ENCODE data around the gene CARD9. TPM values are rescaled to one million over a fixed set of nuclear protein-coding genes. Genes with fewer than 3 reads are reported as not detected.

Gene CARD9
- total RNA-seq, 4 donors from 2014 or later, result 0.57 to 1.1 (median 1.0) TPM

DNA sequence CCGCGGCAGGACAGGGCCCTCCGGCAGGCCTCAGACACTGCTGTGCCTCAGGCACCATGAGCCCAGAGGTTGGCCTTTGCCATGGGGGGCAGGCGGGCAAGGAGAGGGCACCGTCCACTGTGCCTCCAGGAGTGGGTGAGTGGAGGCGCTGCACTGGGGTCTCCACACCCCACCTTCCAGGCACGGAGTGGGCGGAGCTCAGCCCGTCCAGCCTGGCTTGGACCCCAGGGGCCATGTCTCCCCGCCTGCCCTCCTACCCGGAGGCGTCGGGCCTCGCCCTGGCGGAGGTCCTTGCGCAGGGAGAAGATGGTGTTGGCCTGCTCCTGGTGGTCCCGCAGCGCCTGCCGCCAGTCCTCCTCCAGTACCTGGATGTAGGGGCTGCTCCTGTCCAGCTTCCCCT, 3.4 kb downstream of the CARD9 start:
- no peaks in the 10 kb centered on the region for H3K9me3 ChIP-seq
- peaks cover 0 to 7% (median 0%) of the 10 kb centered on the region in 4 donors for H3K27me3 ChIP-seq
- TF ChIP-seq POLR2A (IDR thresholded peaks at IDR 0.05), result no peak
- TF ChIP-seq, protein P1, sequence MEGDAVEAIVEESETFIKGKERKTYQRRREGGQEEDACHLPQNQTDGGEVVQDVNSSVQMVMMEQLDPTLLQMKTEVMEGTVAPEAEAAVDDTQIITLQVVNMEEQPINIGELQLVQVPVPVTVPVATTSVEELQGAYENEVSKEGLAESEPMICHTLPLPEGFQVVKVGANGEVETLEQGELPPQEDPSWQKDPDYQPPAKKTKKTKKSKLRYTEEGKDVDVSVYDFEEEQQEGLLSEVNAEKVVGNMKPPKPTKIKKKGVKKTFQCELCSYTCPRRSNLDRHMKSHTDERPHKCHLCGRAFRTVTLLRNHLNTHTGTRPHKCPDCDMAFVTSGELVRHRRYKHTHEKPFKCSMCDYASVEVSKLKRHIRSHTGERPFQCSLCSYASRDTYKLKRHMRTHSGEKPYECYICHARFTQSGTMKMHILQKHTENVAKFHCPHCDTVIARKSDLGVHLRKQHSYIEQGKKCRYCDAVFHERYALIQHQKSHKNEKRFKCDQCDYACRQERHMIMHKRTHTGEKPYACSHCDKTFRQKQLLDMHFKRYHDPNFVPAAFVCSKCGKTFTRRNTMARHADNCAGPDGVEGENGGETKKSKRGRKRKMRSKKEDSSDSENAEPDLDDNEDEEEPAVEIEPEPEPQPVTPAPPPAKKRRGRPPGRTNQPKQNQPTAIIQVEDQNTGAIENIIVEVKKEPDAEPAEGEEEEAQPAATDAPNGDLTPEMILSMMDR (IDR thresholded peaks at IDR 0.05), result no peak
- WGBS, 2 donors, result no CpG with 5 or more reads among the region's 19 CpGs
- H3K4me1 ChIP-seq, result peaks cover 0 to 33% (median 7%) of the 10 kb centered on the region in 3 donors
- no peak overlapping the region for H3K27ac ChIP-seq
- no peak for DNase-seq
- intact Hi-C loops (cut with DNase I), result no loop called here
- H3K36me3 ChIP-seq, result no peaks in the 10 kb centered on the region
- no peak overlapping the region for H3K4me3 ChIP-seq

DNA sequence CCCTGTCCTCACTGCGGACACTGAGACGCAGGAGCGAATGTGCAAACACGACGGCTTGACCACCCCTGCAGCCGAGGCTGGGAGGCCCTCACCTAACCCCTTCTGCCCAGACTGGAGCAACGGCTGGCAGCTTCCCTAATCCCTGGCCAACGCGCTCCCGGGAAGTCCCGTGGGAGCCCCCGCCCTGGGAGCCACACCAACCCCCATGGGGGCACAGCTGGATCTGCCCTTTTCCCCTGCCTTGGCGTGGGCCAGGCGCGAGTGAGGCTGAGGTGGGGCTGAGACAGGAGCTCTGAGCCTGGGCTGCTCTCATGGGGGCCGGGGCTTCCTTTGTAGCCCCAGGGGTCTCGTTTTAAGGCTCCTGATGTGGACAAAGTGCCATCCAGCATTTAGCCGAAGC, 5.3 kb downstream of the CARD9 start:
- intact Hi-C loops (cut with DNase I), result no loop called here
- Histone ChIP-seq H3K27me3 (peaks cover 0 to 18% (median 0%) of the 10 kb centered on the region in 4 donors), H3K36me3 (no peaks in the 10 kb centered on the region), H3K27ac (no peak overlapping the region), H3K4me3 (no peak overlapping the region), H3K9me3 (no peaks in the 10 kb centered on the region), H3K4me1 (peaks cover 8 to 37% (median 15%) of the 10 kb centered on the region in 3 donors)
- no peak for TF ChIP-seq POLR2A (IDR thresholded peaks at IDR 0.05)
- TF ChIP-seq, protein P1 (IDR thresholded peaks at IDR 0.05), result no peak
- WGBS, 2 donors, result 33 to 60% methylated on average over 1 of the region's 18 CpGs
- DNase-seq, result no peak

DNA sequence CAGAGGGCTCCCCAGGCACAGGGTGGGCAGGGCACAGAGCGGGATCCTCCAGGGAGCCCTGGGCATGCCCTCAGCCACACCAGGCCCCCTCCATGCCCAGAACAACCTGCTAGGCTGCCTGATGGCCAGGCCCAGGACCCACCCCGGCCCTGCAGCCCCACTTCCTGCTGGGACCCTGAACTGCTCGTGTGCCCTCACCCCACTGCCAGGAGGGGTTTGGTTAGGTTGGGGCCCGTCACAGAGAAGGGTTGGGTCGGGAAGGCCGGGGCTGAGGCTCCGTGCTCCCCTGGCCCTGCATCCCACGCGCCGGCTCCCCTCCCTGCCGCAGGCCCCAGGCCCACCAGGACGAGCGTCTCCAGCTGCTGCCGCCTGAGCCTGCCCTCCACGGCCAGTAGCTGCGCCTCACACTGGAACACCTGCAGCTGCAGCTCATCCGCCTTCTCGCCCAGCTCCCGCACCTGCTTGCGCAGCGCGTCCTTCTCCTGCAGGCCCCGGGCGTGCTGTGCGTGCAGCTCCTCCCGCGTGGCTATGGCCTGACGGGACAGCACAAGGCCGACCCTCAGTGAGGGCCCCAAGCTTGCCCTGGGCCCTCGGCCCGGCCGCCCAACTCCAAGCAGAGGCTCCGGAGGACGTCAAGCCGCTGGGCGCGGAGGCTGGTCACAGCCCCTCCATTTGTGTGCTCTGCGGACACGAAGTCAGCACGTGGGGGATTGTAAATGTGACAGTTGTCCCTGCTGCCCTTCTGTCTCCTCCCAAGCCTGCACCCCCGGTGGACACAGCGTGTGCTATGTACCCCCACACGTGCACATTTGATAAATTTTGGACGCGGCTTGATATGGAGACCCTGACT, 5.9 kb downstream of the CARD9 start:
- Histone ChIP-seq H3K4me1 (peaks cover 13 to 36% (median 15%) of the 10 kb centered on the region in 3 donors), H3K9me3 (no peaks in the 10 kb centered on the region), H3K27ac (no peak overlapping the region), H3K27me3 (peaks cover 0 to 18% (median 0%) of the 10 kb centered on the region in 4 donors), H3K36me3 (no peaks in the 10 kb centered on the region), H3K4me3 (no peak overlapping the region)
- 83% methylated on average over 7 to 42 of the region's 45 CpGs for WGBS, 2 donors
- intact Hi-C loops (cut with DNase I), result no loop called here
- DNase-seq, result no peak
- TF ChIP-seq, protein P1 (IDR thresholded peaks at IDR 0.05), result no peak
- TF ChIP-seq POLR2A (IDR thresholded peaks at IDR 0.05), result no peak

DNA sequence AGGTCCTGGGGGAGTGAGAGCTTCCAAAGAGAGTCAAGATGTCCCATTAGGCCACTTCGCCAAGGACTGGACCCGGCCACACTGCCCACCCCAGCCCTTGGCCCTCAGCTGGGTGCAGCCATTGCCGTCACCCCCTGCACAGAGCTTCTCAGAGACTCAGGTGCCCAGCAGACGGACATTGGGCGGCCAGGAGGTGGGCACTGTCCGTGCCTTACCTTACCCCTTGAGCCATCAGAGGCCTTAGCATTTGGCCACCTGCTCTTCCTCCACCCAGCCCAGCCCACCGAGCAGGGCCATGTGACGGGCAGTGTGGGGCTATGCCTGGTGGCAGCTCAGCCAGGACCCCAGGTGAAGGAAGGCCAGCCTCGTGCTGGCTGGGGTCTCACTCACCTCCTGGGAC, 6.6 kb downstream of the CARD9 start:
- Histone ChIP-seq H3K4me3 (no peak overlapping the region), H3K9me3 (no peaks in the 10 kb centered on the region), H3K27ac (no peak overlapping the region), H3K4me1 (peaks cover 13 to 36% (median 16%) of the 10 kb centered on the region in 3 donors), H3K27me3 (peaks cover 0 to 18% (median 0%) of the 10 kb centered on the region in 4 donors), H3K36me3 (no peaks in the 10 kb centered on the region)
- WGBS, 2 donors, result 100% methylated on average over 1 of the region's 9 CpGs; no CpG with 5 or more reads in 1 of the 2 donors
- intact Hi-C loops (cut with DNase I), result no loop called here
- TF ChIP-seq POLR2A (IDR thresholded peaks at IDR 0.05), result no peak
- TF ChIP-seq, protein P1 (IDR thresholded peaks at IDR 0.05), result no peak
- no peak for DNase-seq

DNA sequence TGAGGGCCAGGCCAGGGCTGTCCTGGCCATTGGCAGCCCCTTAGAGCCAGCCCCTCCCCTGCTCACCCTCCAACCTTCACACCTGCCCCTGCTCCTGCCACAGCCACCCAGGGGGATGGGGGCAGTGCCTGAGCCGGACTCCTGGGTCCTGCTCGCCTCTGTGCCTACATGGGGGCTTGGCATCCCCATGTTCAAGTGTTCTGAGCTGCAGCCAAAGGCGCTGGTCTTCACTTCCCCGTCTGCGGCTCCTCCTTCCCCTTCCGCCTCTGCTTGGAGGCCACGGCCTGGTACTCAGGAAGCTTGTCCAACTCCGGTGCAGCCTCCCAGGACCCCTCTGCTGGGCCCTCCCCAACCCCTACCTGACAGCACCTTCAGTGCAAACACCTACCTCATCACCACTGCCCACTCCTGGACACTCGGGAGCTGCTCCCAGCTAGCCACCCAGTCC, 7.7 kb downstream of the CARD9 start:
- TF ChIP-seq, protein P1 (IDR thresholded peaks at IDR 0.05), result no peak
- no peak for TF ChIP-seq POLR2A (IDR thresholded peaks at IDR 0.05)
- Histone ChIP-seq H3K9me3 (no peaks in the 10 kb centered on the region), H3K4me1 (peaks cover 16 to 44% (median 19%) of the 10 kb centered on the region in 3 donors), H3K27ac (no peak overlapping the region), H3K36me3 (no peaks in the 10 kb centered on the region), H3K27me3 (peaks cover 0 to 18% (median 0%) of the 10 kb centered on the region in 4 donors), H3K4me3 (no peak overlapping the region)
- no peak for DNase-seq
- 49 to 65% methylated on average over 2 to 8 of the region's 9 CpGs for WGBS, 2 donors
- intact Hi-C loops (cut with DNase I), result no loop called here

Data from esophagus squamous epithelium (tissue), 5 donors.